ENCODE results near the gene MYLK4. TPM values are rescaled to one million over a fixed set of nuclear protein-coding genes. Genes with fewer than 3 reads are reported as not detected.
A peak's percentile ranks its signal among the peaks of the same experiment; 100 is the strongest.

Gene MYLK4
- total RNA-seq, 1 donor from 2014 or later: 0.23 TPM

GRCh38 chr6:2734488-2735166 lies 16.1 kb downstream of the MYLK4 start:
- no peak overlapping the region for H3K9ac ChIP-seq (ENCODE audit: low read length)
- Mint-ChIP-seq H3K9me3 (ENCODE audit: unreplicated experiment) (no peaks in the 10 kb centered on the region), H3K4me1 (ENCODE audit: low read depth, unreplicated experiment) (peaks cover 2% of the 10 kb centered on the region), H3K4me3 (ENCODE audit: unreplicated experiment) (no peak overlapping the region), H3K27me3 (ENCODE audit: low read depth, unreplicated experiment) (no peaks in the 10 kb centered on the region), H3K36me3 (ENCODE audit: low read depth, unreplicated experiment) (no peaks in the 10 kb centered on the region), H3K27ac (ENCODE audit: unreplicated experiment) (no peak overlapping the region)
- H3K27ac ChIP-seq (ENCODE audit: low read depth, low read length): no peak overlapping the region
- H3K9me3 ChIP-seq (ENCODE audit: insufficient read depth, low read depth, low read length): no peaks in the 10 kb centered on the region
- H3K27me3 ChIP-seq (ENCODE audit: insufficient read depth, low read length): no peaks in the 10 kb centered on the region
- no peak overlapping the region for H3K4me2 ChIP-seq (ENCODE audit: low read length)
- no peak overlapping the region for H3K4me3 ChIP-seq (ENCODE audit: insufficient read depth, low read depth, low read length)
- no peak overlapping the region for H2AFZ ChIP-seq (ENCODE audit: low read depth, low read length)
- no peaks in the 10 kb centered on the region for H4K20me1 ChIP-seq (ENCODE audit: insufficient read depth, low read length)
- FAIRE-seq (no peak), DNase-seq (ENCODE audit: low read depth) (peak; percentile 12)
- H3K4me1 ChIP-seq (ENCODE audit: insufficient read depth, low read length): no peaks in the 10 kb centered on the region
- no peaks in the 10 kb centered on the region for H3K79me2 ChIP-seq (ENCODE audit: insufficient read depth, low read length)
- TF ChIP-seq CTCF (IDR thresholded peaks at IDR 0.05; ENCODE audit: insufficient read depth, low read depth, low read length): no peak
- TF ChIP-seq EZH2 (IDR thresholded peaks at IDR 0.05; ENCODE audit: insufficient read depth, low read length): no peak
- H3K36me3 ChIP-seq (ENCODE audit: insufficient read depth, low read length): no peaks in the 10 kb centered on the region

GRCh38 chr6:2733736-2734480 lies 16.8 kb downstream of the MYLK4 start:
- Mint-ChIP-seq H3K4me1 (ENCODE audit: low read depth, unreplicated experiment) (peaks cover 2% of the 10 kb centered on the region), H3K9me3 (ENCODE audit: unreplicated experiment) (no peaks in the 10 kb centered on the region), H3K36me3 (ENCODE audit: low read depth, unreplicated experiment) (no peaks in the 10 kb centered on the region), H3K27ac (ENCODE audit: unreplicated experiment) (no peak overlapping the region), H3K27me3 (ENCODE audit: low read depth, unreplicated experiment) (no peaks in the 10 kb centered on the region), H3K4me3 (ENCODE audit: unreplicated experiment) (no peak overlapping the region)
- Histone ChIP-seq H3K4me3 (ENCODE audit: insufficient read depth, low read depth, low read length) (no peak overlapping the region), H2AFZ (ENCODE audit: low read depth, low read length) (no peak overlapping the region), H3K4me2 (ENCODE audit: low read length) (no peak overlapping the region), H3K36me3 (ENCODE audit: insufficient read depth, low read length) (no peaks in the 10 kb centered on the region), H4K20me1 (ENCODE audit: insufficient read depth, low read length) (no peaks in the 10 kb centered on the region), H3K27ac (ENCODE audit: low read depth, low read length) (no peak overlapping the region), H3K9ac (ENCODE audit: low read length) (no peak overlapping the region), H3K4me1 (ENCODE audit: insufficient read depth, low read length) (no peaks in the 10 kb centered on the region), H3K9me3 (ENCODE audit: insufficient read depth, low read depth, low read length) (no peaks in the 10 kb centered on the region), H3K79me2 (ENCODE audit: insufficient read depth, low read length) (no peaks in the 10 kb centered on the region), H3K27me3 (ENCODE audit: insufficient read depth, low read length) (no peaks in the 10 kb centered on the region)
- FAIRE-seq (no peak), DNase-seq (ENCODE audit: low read depth) (no peak)
- TF ChIP-seq EZH2 (IDR thresholded peaks at IDR 0.05; ENCODE audit: insufficient read depth, low read length) (no peak), CTCF (IDR thresholded peaks at IDR 0.05; ENCODE audit: insufficient read depth, low read depth, low read length) (no peak)

- no peak overlapping the region for H3K9ac ChIP-seq (ENCODE audit: low read length)
- no peak for FAIRE-seq
- no peak overlapping the region for H3K4me2 ChIP-seq (ENCODE audit: low read length)
- H3K36me3 Mint-ChIP-seq (ENCODE audit: low read depth, unreplicated experiment): no peaks in the 10 kb centered on the region
- H3K4me1 Mint-ChIP-seq (ENCODE audit: low read depth, unreplicated experiment): peaks cover 2% of the 10 kb centered on the region
- H4K20me1 ChIP-seq (ENCODE audit: insufficient read depth, low read length): no peaks in the 10 kb centered on the region
- no peak for TF ChIP-seq CTCF (IDR thresholded peaks at IDR 0.05; ENCODE audit: insufficient read depth, low read depth, low read length)
- no peak for TF ChIP-seq EZH2 (IDR thresholded peaks at IDR 0.05; ENCODE audit: insufficient read depth, low read length)
- no peak overlapping the region for H3K27ac Mint-ChIP-seq (ENCODE audit: unreplicated experiment)
- no peaks in the 10 kb centered on the region for H3K27me3 Mint-ChIP-seq (ENCODE audit: low read depth, unreplicated experiment)
- no peaks in the 10 kb centered on the region for H3K79me2 ChIP-seq (ENCODE audit: insufficient read depth, low read length)
- no peaks in the 10 kb centered on the region for H3K9me3 Mint-ChIP-seq (ENCODE audit: unreplicated experiment)
- H3K4me3 ChIP-seq (ENCODE audit: insufficient read depth, low read depth, low read length): no peak overlapping the region
- no peak overlapping the region for H3K4me3 Mint-ChIP-seq (ENCODE audit: unreplicated experiment)
- no peaks in the 10 kb centered on the region for H3K36me3 ChIP-seq (ENCODE audit: insufficient read depth, low read length)
- H3K27ac ChIP-seq (ENCODE audit: low read depth, low read length): no peak overlapping the region
- peak; percentile 46 for DNase-seq (ENCODE audit: low read depth)
- H2AFZ ChIP-seq (ENCODE audit: low read depth, low read length): no peak overlapping the region
- H3K4me1 ChIP-seq (ENCODE audit: insufficient read depth, low read length): no peaks in the 10 kb centered on the region
- H3K9me3 ChIP-seq (ENCODE audit: insufficient read depth, low read depth, low read length): no peaks in the 10 kb centered on the region
- no peaks in the 10 kb centered on the region for H3K27me3 ChIP-seq (ENCODE audit: insufficient read depth, low read length)
Observed at GRCh38 chr6:2733324-2733723, 17.4 kb downstream of the MYLK4 start.

All from astrocyte (in vitro differentiated cells and primary cell).